ENCODE results near the gene VPS37B.

Gene VPS37B

DNA sequence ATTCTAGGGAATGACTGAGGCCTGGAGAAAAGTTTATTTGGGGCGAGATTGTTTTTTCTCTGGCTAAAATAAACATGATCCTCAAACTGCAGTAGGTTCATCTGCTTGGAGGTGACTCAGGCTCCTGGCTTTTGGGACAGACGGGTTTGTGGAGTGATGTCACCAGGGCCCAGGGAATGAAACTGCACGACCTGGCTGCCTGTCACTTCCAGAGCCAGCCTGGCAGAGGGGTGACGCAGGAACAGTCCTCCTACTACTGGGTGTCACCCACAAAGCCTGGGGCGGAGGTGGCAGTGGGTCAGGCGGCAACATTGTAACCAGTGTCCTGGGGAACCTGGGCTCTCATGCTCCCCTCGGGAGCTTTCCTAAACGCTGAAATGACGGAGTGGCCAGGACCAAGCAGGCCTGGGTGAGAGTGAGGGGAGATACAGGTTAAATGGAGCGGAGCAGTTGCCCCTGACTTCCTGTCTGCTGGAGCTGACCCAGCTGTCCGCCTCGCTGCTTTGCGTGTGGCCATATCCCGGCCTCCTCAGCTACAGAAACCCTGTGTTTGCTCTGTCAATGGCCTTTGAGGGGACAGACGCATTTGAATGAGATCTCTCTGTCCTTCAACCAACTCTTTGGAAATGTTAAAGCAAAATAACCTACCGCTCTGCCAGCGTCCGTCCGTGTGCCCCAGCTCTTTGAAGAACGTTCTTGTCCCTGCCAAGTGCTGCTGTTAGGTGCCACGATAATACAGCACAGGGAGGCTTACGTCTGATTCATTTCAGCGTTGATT is 54.2 kb downstream of the VPS37B start:
- no peaks in the 10 kb centered on the region for H3K27me3 ChIP-seq (ENCODE audit: control insufficient read depth, insufficient read depth, low read length)
- no peak overlapping the region for H3K4me2 ChIP-seq (ENCODE audit: low read length)
- H3K27ac ChIP-seq, result peak overlapping the region; percentile 27
- H3K4me3 ChIP-seq (ENCODE audit: low read depth, low read length), result no peak overlapping the region
- H3K79me2 ChIP-seq, result peaks cover 51% of the 10 kb centered on the region
- peaks cover 12% of the 10 kb centered on the region for H3K4me1 ChIP-seq
- H3K36me3 ChIP-seq (ENCODE audit: control insufficient read depth, insufficient read depth, low read length), result no peaks in the 10 kb centered on the region
- no peak overlapping the region for H2AFZ ChIP-seq
- H3K9me3 ChIP-seq (ENCODE audit: control insufficient read depth, low read length), result no peaks in the 10 kb centered on the region
- H3K9ac ChIP-seq, result no peak overlapping the region
- TF ChIP-seq CTCF (IDR thresholded peaks at IDR 0.05), result no peak

DNA sequence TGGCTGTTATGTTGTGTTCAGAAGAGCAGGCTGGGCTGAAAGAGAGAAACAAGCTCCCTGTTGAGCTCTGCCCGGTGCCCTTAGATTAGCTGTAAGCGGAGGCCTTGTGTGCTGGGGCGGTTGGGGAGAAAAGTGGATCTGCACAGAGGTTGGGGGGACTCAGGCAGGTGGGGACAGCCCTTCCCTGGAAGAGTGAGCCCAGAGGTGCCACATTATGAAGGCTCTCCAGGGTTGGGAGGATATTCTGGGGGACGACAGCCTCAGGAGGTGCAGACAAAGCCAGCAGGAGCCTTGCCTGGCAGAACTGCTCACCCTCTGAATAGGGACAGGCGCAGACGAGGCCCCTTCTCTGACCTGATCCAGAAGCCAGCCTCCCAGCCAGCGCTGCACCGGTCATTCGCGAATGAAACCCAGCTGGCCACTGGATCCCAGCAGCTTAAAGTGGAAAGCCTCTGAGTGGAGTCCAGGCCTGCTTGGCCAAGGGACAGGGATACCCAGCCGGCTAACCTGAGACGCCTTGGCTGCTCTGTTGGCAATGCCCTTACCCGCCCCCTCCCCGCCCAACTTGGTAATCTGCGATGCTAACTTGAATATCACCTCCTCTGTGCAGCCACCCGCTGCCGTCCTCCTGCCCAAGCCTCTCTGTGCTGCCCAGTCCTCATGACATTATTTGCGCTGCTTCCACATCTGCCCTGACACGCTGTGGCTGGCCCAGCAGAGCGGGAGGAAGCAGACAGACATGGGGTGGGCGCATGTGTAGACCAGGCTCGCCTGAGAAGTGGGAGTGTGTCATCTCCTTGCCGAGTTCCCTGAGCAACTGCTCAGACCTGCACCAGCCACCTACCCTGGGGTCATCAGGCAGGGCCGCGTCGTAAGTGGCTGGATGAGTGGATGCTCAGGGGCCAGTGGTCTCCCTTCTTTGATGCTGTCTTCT is 55.1 kb downstream of the VPS37B start:
- Histone ChIP-seq H3K9me3 (ENCODE audit: control insufficient read depth, low read length) (no peaks in the 10 kb centered on the region), H3K36me3 (ENCODE audit: control insufficient read depth, insufficient read depth, low read length) (no peaks in the 10 kb centered on the region), H3K4me3 (ENCODE audit: low read depth, low read length) (no peak overlapping the region), H3K27me3 (ENCODE audit: control insufficient read depth, insufficient read depth, low read length) (no peaks in the 10 kb centered on the region), H3K9ac (no peak overlapping the region), H3K4me1 (peaks cover 6% of the 10 kb centered on the region), H3K27ac (no peak overlapping the region), H3K4me2 (ENCODE audit: low read length) (no peak overlapping the region), H3K79me2 (peaks cover 44% of the 10 kb centered on the region), H2AFZ (no peak overlapping the region)
- no peak for TF ChIP-seq CTCF (IDR thresholded peaks at IDR 0.05)

DNA sequence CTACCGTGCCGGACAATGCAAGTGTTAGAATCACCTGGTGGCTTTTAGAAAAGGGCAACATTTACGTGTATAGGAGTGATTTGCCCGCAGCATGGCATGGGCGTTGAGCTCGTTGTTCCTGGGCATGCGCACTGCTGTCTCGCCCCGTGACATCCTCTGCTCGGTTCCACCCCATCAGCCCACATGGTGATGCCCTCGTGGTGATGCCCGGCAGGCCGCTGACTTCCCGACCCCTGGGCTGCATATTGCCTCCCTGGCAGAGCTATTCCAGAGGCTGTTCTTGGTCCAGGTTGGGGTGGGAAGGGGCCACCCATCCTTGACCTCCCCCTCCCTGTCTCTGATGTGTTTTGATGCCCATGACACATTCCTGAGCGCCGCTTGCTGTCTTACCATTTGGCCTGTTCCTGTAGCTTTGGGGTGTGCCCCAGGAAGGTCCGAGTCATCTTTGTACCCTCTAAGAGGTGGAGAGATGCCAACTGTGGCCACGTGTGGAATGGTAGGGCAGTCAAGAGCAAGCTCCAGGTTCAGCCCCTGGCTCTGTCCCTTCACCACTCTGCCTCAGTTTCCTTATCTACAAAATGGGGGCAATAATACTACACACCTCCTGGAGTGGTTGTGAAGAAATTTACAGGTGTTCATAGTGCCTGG is 55.9 kb downstream of the VPS37B start:
- peaks cover 37% of the 10 kb centered on the region for H3K79me2 ChIP-seq
- H3K9me3 ChIP-seq (ENCODE audit: control insufficient read depth, low read length), result no peaks in the 10 kb centered on the region
- TF ChIP-seq CTCF (IDR thresholded peaks at IDR 0.05), result no peak
- H3K4me2 ChIP-seq (ENCODE audit: low read length), result no peak overlapping the region
- no peak overlapping the region for H3K27ac ChIP-seq
- no peaks in the 10 kb centered on the region for H3K4me1 ChIP-seq
- no peak overlapping the region for H2AFZ ChIP-seq
- no peak overlapping the region for H3K9ac ChIP-seq
- H3K36me3 ChIP-seq (ENCODE audit: control insufficient read depth, insufficient read depth, low read length), result no peaks in the 10 kb centered on the region
- H3K27me3 ChIP-seq (ENCODE audit: control insufficient read depth, insufficient read depth, low read length), result no peaks in the 10 kb centered on the region
- no peak overlapping the region for H3K4me3 ChIP-seq (ENCODE audit: low read depth, low read length)

GRCh38 chr12:122838841-122839240 is 57.1 kb downstream of the VPS37B start:
- H3K4me1 ChIP-seq, result peaks cover 5% of the 10 kb centered on the region
- no peak overlapping the region for H3K27ac ChIP-seq
- no peaks in the 10 kb centered on the region for H3K9me3 ChIP-seq (ENCODE audit: control insufficient read depth, low read length)
- H3K36me3 ChIP-seq (ENCODE audit: control insufficient read depth, insufficient read depth, low read length), result no peaks in the 10 kb centered on the region
- H3K4me3 ChIP-seq (ENCODE audit: low read depth, low read length), result no peak overlapping the region
- no peak overlapping the region for H3K9ac ChIP-seq
- peaks cover 29% of the 10 kb centered on the region for H3K79me2 ChIP-seq
- no peak for TF ChIP-seq CTCF (IDR thresholded peaks at IDR 0.05)
- H2AFZ ChIP-seq, result no peak overlapping the region
- H3K4me2 ChIP-seq (ENCODE audit: low read length), result no peak overlapping the region
- no peaks in the 10 kb centered on the region for H3K27me3 ChIP-seq (ENCODE audit: control insufficient read depth, insufficient read depth, low read length)

Measured in parathyroid adenoma (tissue), 2 donors.